CD4-positive, alpha-beta T cell treated with Interleukin-1 beta for 1 hour (primary cell): ENCODE data around the gene LILRB5.
"Not testable (repeated sequence)": the region's sequence is repeated elsewhere in the genome, so short reads cannot be mapped to it uniquely, and the experiment has no call there.

Source experiments
- DNase-seq, 2 donors: peaks; one replicate each; pipeline ENCODE4 v3.0.0-alpha.2; 2020 to 2022

Gene LILRB5

GRCh38 chr19:54275951-54276350, 18.9 kb upstream of the LILRB5 start:
- no peak for DNase-seq

GRCh38 chr19:54274516-54274915, 17.4 kb upstream of the LILRB5 start:
- DNase-seq = not testable (repeated sequence)

DNA sequence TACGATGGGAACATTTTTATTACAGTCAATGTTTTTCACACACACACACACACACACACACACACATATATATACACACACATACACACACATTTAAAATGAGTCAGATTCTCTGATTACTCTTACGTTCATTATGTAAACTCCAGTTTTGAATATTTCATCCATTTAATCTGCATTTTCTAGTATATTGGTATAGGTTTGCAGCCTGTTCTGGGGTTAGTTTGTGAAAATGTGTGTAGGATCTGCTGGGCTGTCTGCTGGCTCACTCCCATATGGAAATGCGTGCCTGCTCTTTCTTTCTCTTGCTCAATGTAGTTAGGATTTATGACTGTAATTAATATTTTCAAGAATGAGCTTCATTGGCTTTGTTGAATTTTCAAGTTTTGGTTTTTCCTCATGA, 16.7 kb upstream of the LILRB5 start:
- DNase-seq = no peak

- DNase-seq = peak in 1 of 2 donors; percentile 41
Observed at GRCh38 chr19:54272181-54272580, 15.1 kb upstream of the LILRB5 start.

- DNase-seq = peak in 1 of 2 donors; percentile 50
Observed at GRCh38 chr19:54271587-54271986, 14.5 kb upstream of the LILRB5 start.

DNA sequence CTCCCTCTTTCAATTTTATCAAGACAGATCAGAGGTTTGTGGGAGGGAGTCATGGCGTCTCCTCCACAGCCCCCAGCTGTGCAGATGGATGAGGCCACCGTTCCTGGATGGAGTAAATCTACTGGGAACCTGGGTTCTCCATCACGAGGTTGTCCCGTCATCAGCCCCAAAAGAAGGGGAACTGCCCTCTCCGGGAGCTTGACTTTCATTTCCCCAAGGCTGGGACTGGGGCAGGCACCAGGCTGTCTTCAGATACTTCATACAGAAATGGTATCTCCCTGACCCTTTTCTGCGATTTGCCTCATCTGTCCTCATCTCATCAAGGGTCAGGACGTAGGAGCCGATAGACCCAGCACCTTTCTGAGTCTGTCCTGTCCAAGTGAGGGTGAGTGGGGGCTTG, 14.0 kb upstream of the LILRB5 start:
- peak; percentile 4 to 63 for DNase-seq

DNA sequence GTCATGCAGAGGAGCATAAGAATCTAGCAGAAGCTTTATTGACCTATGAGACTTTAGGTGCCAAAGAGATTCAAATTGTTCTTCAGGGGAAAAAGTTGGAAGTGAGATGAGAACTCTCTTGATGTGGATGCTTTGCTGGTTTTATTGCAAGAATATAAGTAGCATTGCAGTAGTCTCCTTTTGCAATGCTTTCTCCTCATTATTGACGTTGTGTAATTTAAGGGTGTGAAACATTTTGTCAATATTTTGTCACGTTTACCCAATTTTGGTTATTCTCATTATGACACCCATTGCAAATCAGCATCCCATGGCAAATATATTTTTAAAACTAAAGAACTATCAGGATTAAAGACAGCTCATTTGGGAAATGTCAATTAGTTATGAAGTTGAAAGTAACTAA, 11.9 kb upstream of the LILRB5 start:
- no peak for DNase-seq

- peak; percentile 58 to 70 for DNase-seq
Observed at GRCh38 chr19:54266133-54266532, 9.1 kb upstream of the LILRB5 start.

GRCh38 chr19:54262470-54262869, 5.4 kb upstream of the LILRB5 start:
- no peak for DNase-seq

GRCh38 chr19:54262066-54262465, 5.0 kb upstream of the LILRB5 start:
- no peak for DNase-seq

- DNase-seq = no peak
Observed at GRCh38 chr19:54256250-54257115, 590 bp downstream of the LILRB5 start.

DNA sequence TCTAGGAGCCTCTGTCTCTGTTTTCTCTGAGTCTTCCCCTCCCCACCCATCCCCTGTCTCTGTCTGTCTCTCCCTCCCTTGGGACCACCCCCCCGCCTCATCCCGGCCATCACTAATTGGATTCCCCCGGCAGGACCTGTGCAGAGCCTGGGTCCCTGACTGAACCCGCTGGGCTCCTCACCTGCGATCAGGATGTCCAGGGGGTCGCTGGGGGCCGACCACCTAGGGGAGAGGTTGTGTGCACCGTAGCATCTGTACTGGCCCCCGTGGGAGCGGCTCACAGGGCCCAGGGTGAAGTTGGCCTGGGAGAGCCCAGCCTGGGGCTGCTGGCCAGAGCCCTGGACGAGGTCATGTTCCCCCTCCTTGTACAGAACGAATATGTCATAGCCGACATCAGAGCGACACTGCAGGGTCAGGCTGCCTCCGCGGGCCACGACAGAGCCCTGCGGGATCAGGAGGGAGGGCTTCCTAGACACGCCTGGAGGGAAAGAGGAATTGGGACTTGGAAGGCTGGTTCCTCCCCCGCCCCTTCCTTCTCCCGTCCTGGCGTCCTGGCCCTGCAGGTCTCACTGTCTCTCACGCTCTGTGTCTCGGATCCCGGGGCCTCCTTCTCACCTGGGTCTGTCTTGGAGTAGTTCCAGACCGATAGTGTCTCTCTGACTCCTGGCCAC, 1.8 kb downstream of the LILRB5 start:
- DNase-seq = no peak

GRCh38 chr19:54254195-54254906, 2.7 kb downstream of the LILRB5 start:
- no peak for DNase-seq

- DNase-seq = no peak
Observed at GRCh38 chr19:54253331-54254194, 3.5 kb downstream of the LILRB5 start.

- no peak for DNase-seq
Observed at GRCh38 chr19:54252845-54253244, 4.2 kb downstream of the LILRB5 start.

- no peak for DNase-seq
Observed at GRCh38 chr19:54252243-54252642, 4.8 kb downstream of the LILRB5 start.

DNA sequence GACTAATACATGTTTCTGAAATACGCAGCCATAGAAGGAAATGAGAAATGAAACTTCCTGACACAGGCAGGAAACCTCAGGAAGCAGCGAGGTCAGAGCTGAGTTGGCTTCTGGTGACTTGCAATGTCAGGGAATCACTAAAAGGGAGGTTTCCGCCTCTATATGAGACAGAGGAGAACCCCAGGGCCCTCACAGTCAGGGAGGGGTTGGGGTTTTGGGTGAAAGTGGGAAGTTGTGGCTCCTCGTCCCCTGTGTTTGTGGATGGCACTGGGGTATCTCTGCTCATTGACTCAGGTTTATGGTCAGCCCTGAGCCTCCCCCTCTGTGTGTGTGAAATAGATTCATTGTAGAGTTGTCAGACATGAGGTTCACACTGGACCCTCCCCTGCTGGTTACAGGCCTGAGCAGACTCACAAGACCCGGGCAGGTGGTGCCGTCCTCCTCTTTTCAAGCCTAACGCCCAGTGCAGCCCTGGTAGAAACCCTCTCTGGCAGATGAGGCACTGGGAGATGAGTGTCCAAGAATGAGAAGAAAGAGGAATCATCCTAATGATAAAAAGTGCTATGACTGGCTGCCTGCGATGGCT, 9.0 kb downstream of the LILRB5 start:
- peak; percentile 22 to 75 for DNase-seq

- no peak for DNase-seq
Observed at GRCh38 chr19:54247106-54247930, 9.8 kb downstream of the LILRB5 start.

DNA sequence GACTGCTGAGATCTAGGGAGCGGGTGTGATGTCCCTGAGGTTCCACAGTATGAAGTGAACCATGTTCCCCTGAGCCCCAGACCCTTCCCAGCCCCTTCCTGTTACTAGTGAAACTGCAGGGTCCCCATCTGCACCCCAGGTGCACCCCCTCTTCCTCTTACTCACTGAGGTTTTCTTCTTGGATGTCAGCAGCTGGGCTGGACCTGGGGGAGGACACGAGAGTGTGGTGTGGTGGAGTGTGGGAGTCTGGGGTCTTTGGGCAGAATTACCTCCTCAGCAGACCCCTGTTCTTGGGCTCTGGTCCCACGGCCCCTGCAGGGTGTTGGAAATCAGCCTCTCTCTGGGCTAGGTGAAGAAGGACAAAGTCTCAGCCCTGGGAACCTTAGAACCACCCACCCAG, 11.1 kb downstream of the LILRB5 start:
- DNase-seq = no peak

GRCh38 chr19:54243809-54244208, 13.3 kb downstream of the LILRB5 start:
- not testable (repeated sequence) for DNase-seq

DNA sequence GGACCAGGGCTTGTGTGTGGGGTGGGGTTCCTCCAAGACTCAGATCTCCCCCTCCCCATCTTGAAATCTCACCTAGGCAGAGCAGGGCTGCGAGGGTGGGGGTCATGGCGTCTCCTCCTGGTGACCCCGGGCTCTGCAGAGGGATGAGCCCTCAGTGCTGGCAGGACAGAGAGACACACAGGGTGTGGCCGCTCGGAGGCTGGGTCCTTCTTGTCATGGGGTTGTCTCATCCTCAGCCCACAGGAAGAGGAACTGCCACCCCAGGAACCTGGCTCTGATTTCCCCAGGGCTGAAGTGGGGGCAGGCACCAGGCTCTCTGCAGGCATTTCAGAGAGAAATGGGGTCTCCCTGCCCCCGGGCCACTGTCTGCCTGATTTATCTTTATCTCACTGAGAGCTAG, 14.4 kb downstream of the LILRB5 start, which contains the start of gene LILRA6:
TSS of gene LILRA6 (minus strand) at position 145 of the 400 bp plus-strand sequence.
- DNase-seq = peak in 1 of 2 donors; percentile 36
